K562 (cell line): Measurements from ENCODE around the gene SLC39A11. TPM values are rescaled to one million over a fixed set of nuclear protein-coding genes. Genes with fewer than 3 reads are reported as not detected.

Experiments
- ATAC-seq: fragments of 200-7000 bp; cut with Tn5 transposase; 3 replicates; pipeline ENCODE4 v1.9.1; 2020; ENCODE audit warnings: moderate library complexity
- BruUV-seq: library from RNA; stranded (reverse); fragments of 400-500 nt; replicated peaks from 2 replicates; lab custom pipeline; 2021; lab: Mats Ljungman, UMichigan
- CTCF ChIA-PET: fragments of 300-600 bp; formaldehyde crosslinking; extraction: SDS; loops from one replicate; lab custom pipeline; 2021; ENCODE audit warnings: low intra/inter-chr PET ratio; lab: Yijun Ruan, JAX
- POLR2A ChIA-PET: fragments of 300-600, 350-650 bp; sonication (Branson Sonifier 250); formaldehyde crosslinking; extraction: SDS; loops from one replicate; lab custom pipeline; 2021; ENCODE audit warnings: antibody characterized with exemption, inconsistent platforms; lab: Yijun Ruan, JAX
- DNase-seq, 4 experiments: peaks; one replicate each; pipeline versions ENCODE4 v3.0.0 to v3.0.0-alpha.2; 2011 to 2018; ENCODE audit warnings: low spot score in 3 of 4, mixed read lengths in 3 of 4; ENCODE audit errors: extremely low read depth in 1 of 4
- FAIRE-seq: peaks from 2 replicates; lab custom pipeline; 2011; peaks lifted over from hg19 to GRCh38; lab: Jason Lieb, UNC
- H2AFZ ChIP-seq: 2 replicates; pipeline ENCODE4 v1.6.0; 2011; ENCODE audit warnings: low read depth, low read length, control low read depth, inconsistent platforms
- H3K27ac ChIP-seq: fragments of 200-600 bp; 3 replicates; pipeline ENCODE4 v1.8.0; 2011; ENCODE audit warnings: low read depth, mild to moderate bottlenecking, control low read depth, inconsistent platforms, low read length, moderate library complexity, mixed read lengths; ENCODE audit errors: extremely low read depth
- H3K27me3 ChIP-seq, 2 experiments: fragments of 300-600 bp in 1 of 2; 2 replicates in 1 of 2; 3 replicates in 1 of 2; pipeline versions ENCODE4 v1.6.0 to v1.8.0; 2011; ENCODE audit warnings: inconsistent platforms in 2 of 2, low read length in 2 of 2, mild to moderate bottlenecking in 1 of 2, mixed read lengths in 1 of 2, moderate library complexity in 1 of 2; ENCODE audit not compliant: control insufficient read depth in 2 of 2, insufficient read depth in 2 of 2
- H3K36me3 ChIP-seq: fragments of 300-600 bp; 3 replicates; pipeline ENCODE4 v1.8.0; 2011; ENCODE audit warnings: mild to moderate bottlenecking, low read length, inconsistent platforms; ENCODE audit not compliant: control insufficient read depth, insufficient read depth
- H3K4me1 ChIP-seq, 2 experiments: fragments of 200-600 bp in 1 of 2; replicated peaks in 1 of 2; 2 replicates in 1 of 2; 3 replicates in 1 of 2; pipeline versions ENCODE4 v1.5.1 to v1.8.0; 2011; ENCODE audit warnings: inconsistent platforms in 2 of 2, low read length in 2 of 2, mild to moderate bottlenecking in 1 of 2, mixed read lengths in 1 of 2, moderate library complexity in 1 of 2; ENCODE audit not compliant: control insufficient read depth in 2 of 2, insufficient read depth in 2 of 2
- H3K4me2 ChIP-seq: 2 replicates; pipeline ENCODE4 v1.6.1; 2011; ENCODE audit warnings: low read length, control low read depth, inconsistent platforms, mixed read lengths; ENCODE audit not compliant: insufficient read depth
- H3K4me3 ChIP-seq: fragments of 200-600 bp; sonication (generic), shearing (Covaris generic); 2 replicates; pipeline ENCODE4 v1.5.1; 2016; ENCODE audit warnings: control low read depth, inconsistent platforms
- H3K79me2 ChIP-seq: fragments of 200-600 bp; 3 replicates; pipeline ENCODE4 v1.8.0; 2011; ENCODE audit warnings: low read length, inconsistent platforms; ENCODE audit not compliant: control insufficient read depth, insufficient read depth
- H3K9ac ChIP-seq, 2 experiments: 2 replicates each; pipeline versions ENCODE4 v1.6.0 to v1.6.1; 2011; ENCODE audit warnings: low read depth in 2 of 2, low read length in 2 of 2, control low read depth in 1 of 2, inconsistent platforms in 1 of 2, mild to moderate bottlenecking in 1 of 2, mixed read lengths in 1 of 2; ENCODE audit not compliant: insufficient read depth in 1 of 2
- H3K9me1 ChIP-seq: one replicate; pipeline ENCODE4 v1.6.0; 2011; ENCODE audit warnings: inconsistent platforms, mild to moderate bottlenecking, low read length, moderate library complexity; ENCODE audit not compliant: control insufficient read depth, insufficient read depth
- H3K9me3 ChIP-seq: replicated peaks from 2 replicates; pipeline ENCODE4 v1.5.1; 2011; ENCODE audit warnings: low read depth, low read length, inconsistent platforms; ENCODE audit not compliant: control insufficient read depth, insufficient read depth
- H4K20me1 ChIP-seq: replicated peaks from 2 replicates; pipeline ENCODE4 v1.6.1; 2011; ENCODE audit warnings: low read length, inconsistent platforms, mixed read lengths; ENCODE audit not compliant: control insufficient read depth, insufficient read depth
- WGBS: fragments of 100-300 bp; shearing (Covaris generic); methylation state at CpG from one replicate; pipeline ENCODE4 v1.1.6; 2016; ENCODE audit warnings: low coverage, mixed read lengths; ENCODE audit not compliant: insufficient coverage; ENCODE audit errors: missing lambda C conversion rate; 5-methylcytosine and 5-hydroxymethylcytosine counted together
- in situ Hi-C: fragments of 300-500 bp; cut with MboI; formaldehyde crosslinking; loops from 4 replicates; pipeline ENCODE4 v1.15.0; 2018; ENCODE audit warnings: inconsistent platforms, mixed read lengths
- intact Hi-C: fragments of 100-400 bp; cut with micrococcal nuclease; formaldehyde crosslinking; loops from 2 replicates; pipeline ENCODE4 v1.14.2; 2022
- polyA plus RNA-seq, 8 experiments: library from polyadenylated mRNA; depleted of rRNA in 4 of 8; stranded (reverse) in 5 of 8; unstranded in 3 of 8; fragments of >200 nt; fragmentation: Nextera tagmentation in 2 of 8; fragmentation: Illumina TruSeq in 1 of 8; extraction: Ambion mirVana in 2 of 8; extraction: Trizol in 1 of 8; gene quantifications; 2 replicates each; pipeline versions ENCODE4 v1.2.1 to v1.2.3, GENCODE V29; 2011 to 2014; ENCODE audit warnings: inconsistent platforms in 1 of 8, missing spikeins in 1 of 8
- total RNA-seq, 7 experiments: library from RNA; depleted of rRNA in 6 of 7; stranded (reverse); fragments of >200 nt in 6 of 7; fragmentation: Illumina TruSeq in 2 of 7; extraction: Trizol in 2 of 7; gene quantifications; 2 replicates each; pipeline versions ENCODE4 v1.2.1 to v1.2.3, GENCODE V29; 2011 to 2021; ENCODE audit warnings: low replicate concordance in 1 of 7
- TF ChIP-seq, protein P1 (sequence below): fragments of 250-450 bp; sonication (Bioruptor Pico); IDR thresholded peaks from 2 replicates; pipeline ENCODE4 v1.8.0; 2022; ENCODE audit warnings: moderate library complexity, mild to moderate bottlenecking, inconsistent platforms

SLC39A11 gene
- total and polyA plus RNA-seq, 9 of the 15 experiments (the other 6 are each of a cell fraction or from before 2014, with no cell fraction given) = 10.5 to 26.4 (median 13.4) TPM

- Histone ChIP-seq H4K20me1 (no peaks in the 10 kb centered on the region), H3K27me3 (no peaks in the 10 kb centered on the region), H3K4me3 (no peak overlapping the region), H3K36me3 (no peaks in the 10 kb centered on the region), H3K9me3 (no peaks in the 10 kb centered on the region), H3K9me1 (no peaks in the 10 kb centered on the region), H3K4me2 (no peak overlapping the region), H3K79me2 (no peaks in the 10 kb centered on the region), H3K4me1 (no peaks in the 10 kb centered on the region; a peak in 1 of 5 replicates), H3K9ac (no peak overlapping the region), H3K27ac (no peak overlapping the region), H2AFZ (no peak overlapping the region)
- intact Hi-C loops = no loop called here
- TF ChIP-seq, protein P1, sequence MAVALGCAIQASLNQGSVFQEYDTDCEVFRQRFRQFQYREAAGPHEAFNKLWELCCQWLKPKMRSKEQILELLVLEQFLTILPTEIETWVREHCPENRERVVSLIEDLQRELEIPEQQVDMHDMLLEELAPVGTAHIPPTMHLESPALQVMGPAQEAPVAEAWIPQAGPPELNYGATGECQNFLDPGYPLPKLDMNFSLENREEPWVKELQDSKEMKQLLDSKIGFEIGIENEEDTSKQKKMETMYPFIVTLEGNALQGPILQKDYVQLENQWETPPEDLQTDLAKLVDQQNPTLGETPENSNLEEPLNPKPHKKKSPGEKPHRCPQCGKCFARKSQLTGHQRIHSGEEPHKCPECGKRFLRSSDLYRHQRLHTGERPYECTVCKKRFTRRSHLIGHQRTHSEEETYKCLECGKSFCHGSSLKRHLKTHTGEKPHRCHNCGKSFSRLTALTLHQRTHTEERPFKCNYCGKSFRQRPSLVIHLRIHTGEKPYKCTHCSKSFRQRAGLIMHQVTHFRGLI (CRISPR knock-in tag) = no peak
- whole genome bisulfite sequencing = 52% methylated on average over 8 of the region's 8 CpGs
- ChIA-PET CTCF (no interaction called here), POLR2A (interaction anchor here (1.1 kb wide), 1 partner anchor 10 kb away, joined by 3 read pairs; no protein-coding TSS in a partner anchor)
- no peak for DNase-seq
- in situ Hi-C loops = no loop called here
- no TSS peak for BruUV-seq
- no peak for FAIRE-seq
- no peak for ATAC-seq
Measured at GRCh38 chr17:73043686-73044581, 48.6 kb downstream of the SLC39A11 start.
